ENCODE data around the gene MLPH.

- TF ChIP-seq CTCF (IDR thresholded peaks at IDR 0.05) (no peak), POLR2A (IDR thresholded peaks at IDR 0.05) (no peak), POLR2AphosphoS5 (IDR thresholded peaks at IDR 0.05) (peak; percentile 43)
Observed at GRCh38 chr2:237441605-237442274, 45.3 kb upstream of the MLPH start.
